ENCODE measurements around the gene HSD17B4.

The HSD17B4 gene

GRCh38 chr5:119532637-119533036, 80.3 kb downstream of the HSD17B4 start:
- TF ChIP-seq ISL1 (CRISPR knock-in tag; IDR thresholded peaks at IDR 0.05) = no peak
- TF ChIP-seq, protein P1, sequence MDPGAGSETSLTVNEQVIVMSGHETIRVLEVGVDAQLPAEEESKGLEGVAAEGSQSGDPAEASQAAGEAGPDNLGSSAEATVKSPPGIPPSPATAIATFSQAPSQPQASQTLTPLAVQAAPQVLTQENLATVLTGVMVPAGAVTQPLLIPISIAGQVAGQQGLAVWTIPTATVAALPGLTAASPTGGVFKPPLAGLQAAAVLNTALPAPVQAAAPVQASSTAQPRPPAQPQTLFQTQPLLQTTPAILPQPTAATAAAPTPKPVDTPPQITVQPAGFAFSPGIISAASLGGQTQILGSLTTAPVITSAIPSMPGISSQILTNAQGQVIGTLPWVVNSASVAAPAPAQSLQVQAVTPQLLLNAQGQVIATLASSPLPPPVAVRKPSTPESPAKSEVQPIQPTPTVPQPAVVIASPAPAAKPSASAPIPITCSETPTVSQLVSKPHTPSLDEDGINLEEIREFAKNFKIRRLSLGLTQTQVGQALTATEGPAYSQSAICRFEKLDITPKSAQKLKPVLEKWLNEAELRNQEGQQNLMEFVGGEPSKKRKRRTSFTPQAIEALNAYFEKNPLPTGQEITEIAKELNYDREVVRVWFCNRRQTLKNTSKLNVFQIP (CRISPR knock-in tag; IDR thresholded peaks at IDR 0.05; ENCODE audit: borderline replicate concordance, low read depth) = no peak
- no peak for TF ChIP-seq ZNF565 (CRISPR knock-in tag; conservative IDR thresholded peaks at IDR 0.05; ENCODE audit: low read depth)
- TF ChIP-seq ARNTL (CRISPR knock-in tag; IDR thresholded peaks at IDR 0.05; ENCODE audit: borderline replicate concordance, low read depth) = no peak
- no peak for TF ChIP-seq CSDC2 (CRISPR knock-in tag; IDR thresholded peaks at IDR 0.05)
- TF ChIP-seq BACH2 (CRISPR knock-in tag; IDR thresholded peaks at IDR 0.05; ENCODE audit: borderline replicate concordance) = no peak
- TF ChIP-seq TOX (CRISPR knock-in tag; IDR thresholded peaks at IDR 0.05; ENCODE audit: borderline replicate concordance) = no peak
- no peak for ATAC-seq

- no peak for TF ChIP-seq RARB (CRISPR knock-in tag; IDR thresholded peaks at IDR 0.05)
- TF ChIP-seq CSDC2 (CRISPR knock-in tag; IDR thresholded peaks at IDR 0.05) = no peak
- no peak for TF ChIP-seq GLIS3 (CRISPR knock-in tag; IDR thresholded peaks at IDR 0.05)
- no peak for TF ChIP-seq TSHZ2 (CRISPR knock-in tag; IDR thresholded peaks at IDR 0.05)
- no peak for TF ChIP-seq PPARA (CRISPR knock-in tag; IDR thresholded peaks at IDR 0.05; ENCODE audit: borderline replicate concordance)
- no peak for TF ChIP-seq ZC3H10 (CRISPR knock-in tag; IDR thresholded peaks at IDR 0.05)
- TF ChIP-seq ZNF565 (CRISPR knock-in tag; conservative IDR thresholded peaks at IDR 0.05; ENCODE audit: low read depth) = no peak
- TF ChIP-seq ZNF8 (CRISPR knock-in tag; IDR thresholded peaks at IDR 0.05) = no peak
- TF ChIP-seq ZFP30 (CRISPR knock-in tag; IDR thresholded peaks at IDR 0.05) = no peak
- ATAC-seq = no peak
These were observed 85.4 kb downstream of the HSD17B4 start for GRCh38 chr5:119537704-119538103.

- ATAC-seq = no peak
- TF ChIP-seq TCF4 (CRISPR knock-in tag; IDR thresholded peaks at IDR 0.05; ENCODE audit: borderline replicate concordance) (no peak), ZC3H10 (CRISPR knock-in tag; IDR thresholded peaks at IDR 0.05) (no peak), PATZ1 (CRISPR knock-in tag; IDR thresholded peaks at IDR 0.05; ENCODE audit: borderline replicate concordance) (no peak), BACH2 (CRISPR knock-in tag; IDR thresholded peaks at IDR 0.05; ENCODE audit: borderline replicate concordance) (no peak)
- TF ChIP-seq, protein P2, sequence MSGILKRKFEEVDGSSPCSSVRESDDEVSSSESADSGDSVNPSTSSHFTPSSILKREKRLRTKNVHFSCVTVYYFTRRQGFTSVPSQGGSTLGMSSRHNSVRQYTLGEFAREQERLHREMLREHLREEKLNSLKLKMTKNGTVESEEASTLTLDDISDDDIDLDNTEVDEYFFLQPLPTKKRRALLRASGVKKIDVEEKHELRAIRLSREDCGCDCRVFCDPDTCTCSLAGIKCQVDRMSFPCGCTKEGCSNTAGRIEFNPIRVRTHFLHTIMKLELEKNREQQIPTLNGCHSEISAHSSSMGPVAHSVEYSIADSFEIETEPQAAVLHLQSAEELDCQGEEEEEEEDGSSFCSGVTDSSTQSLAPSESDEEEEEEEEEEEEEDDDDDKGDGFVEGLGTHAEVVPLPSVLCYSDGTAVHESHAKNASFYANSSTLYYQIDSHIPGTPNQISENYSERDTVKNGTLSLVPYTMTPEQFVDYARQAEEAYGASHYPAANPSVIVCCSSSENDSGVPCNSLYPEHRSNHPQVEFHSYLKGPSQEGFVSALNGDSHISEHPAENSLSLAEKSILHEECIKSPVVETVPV (CRISPR knock-in tag; IDR thresholded peaks at IDR 0.05) = no peak
These were observed 89.4 kb downstream of the HSD17B4 start for GRCh38 chr5:119541716-119542115.

- ATAC-seq = no peak
- no peak for TF ChIP-seq PATZ1 (CRISPR knock-in tag; IDR thresholded peaks at IDR 0.05; ENCODE audit: borderline replicate concordance)
- TF ChIP-seq ZNF8 (CRISPR knock-in tag; IDR thresholded peaks at IDR 0.05) = no peak
- no peak for TF ChIP-seq RARB (CRISPR knock-in tag; IDR thresholded peaks at IDR 0.05)
- no peak for TF ChIP-seq GLIS3 (CRISPR knock-in tag; IDR thresholded peaks at IDR 0.05)
- no peak for TF ChIP-seq ISL1 (CRISPR knock-in tag; IDR thresholded peaks at IDR 0.05)
- TF ChIP-seq ZFP30 (CRISPR knock-in tag; IDR thresholded peaks at IDR 0.05) = no peak
- TF ChIP-seq, protein P1 (CRISPR knock-in tag; IDR thresholded peaks at IDR 0.05; ENCODE audit: borderline replicate concordance, low read depth) = no peak
- no peak for TF ChIP-seq CSDC2 (CRISPR knock-in tag; IDR thresholded peaks at IDR 0.05)
- TF ChIP-seq PPARA (CRISPR knock-in tag; IDR thresholded peaks at IDR 0.05; ENCODE audit: borderline replicate concordance) = no peak
These were observed 99.5 kb downstream of the HSD17B4 start for GRCh38 chr5:119551819-119552218.

Measured in SK-N-SH treated with all-trans-retinoic acid at 6 μM for 48 hours (cell line).